Karpas-422 (cell line): ENCODE measurements around the gene TNNI2. TPM values are rescaled to one million over a fixed set of nuclear protein-coding genes. Genes with fewer than 3 reads are reported as not detected.

Experiments
- DNase-seq: peaks from one replicate; pipeline ENCODE4 v3.0.0-alpha.2; 2015
- H2AFZ ChIP-seq: fragments of 200-600 bp; sonication (generic); 2 replicates; pipeline ENCODE4 v1.6.1; 2014; ENCODE audit warnings: antibody characterized with exemption, low read length, mixed read lengths
- H3K27ac ChIP-seq: fragments of 200-600 bp; sonication (generic); 2 replicates; pipeline ENCODE4 v1.5.1; 2014; ENCODE audit warnings: mild to moderate bottlenecking, low read length, moderate library complexity
- H3K27me3 ChIP-seq: fragments of 200-600 bp; sonication (generic); 2 replicates; pipeline ENCODE4 v1.6.1; 2014; ENCODE audit warnings: low read length, mixed read lengths
- H3K36me3 ChIP-seq: fragments of 200-600 bp; sonication (generic); 2 replicates; pipeline ENCODE4 v1.6.1; 2014; ENCODE audit warnings: low read length, mixed read lengths; ENCODE audit not compliant: insufficient read depth
- H3K4me1 ChIP-seq: fragments of 200-600 bp; sonication (generic); 2 replicates; pipeline ENCODE4 v1.6.1; 2014; ENCODE audit warnings: mild to moderate bottlenecking, low read length, mixed read lengths
- H3K4me2 ChIP-seq: fragments of 200-600 bp; sonication (generic); 2 replicates; pipeline ENCODE4 v1.6.1; 2014; ENCODE audit warnings: low read length, low read depth, mild to moderate bottlenecking; ENCODE audit not compliant: poor library complexity, severe bottlenecking
- H3K4me3 ChIP-seq: fragments of 200-600 bp; sonication (generic); 2 replicates; pipeline ENCODE4 v1.5.1; 2014; ENCODE audit warnings: mild to moderate bottlenecking, antibody characterized with exemption, low read length, mixed read lengths
- H3K79me2 ChIP-seq: fragments of 200-600 bp; sonication (generic); 2 replicates; pipeline ENCODE4 v1.6.1; 2014; ENCODE audit warnings: mild to moderate bottlenecking, low read length, mixed read lengths
- H3K9ac ChIP-seq: fragments of 200-600 bp; sonication (generic); 2 replicates; pipeline ENCODE4 v1.6.0; 2014; ENCODE audit warnings: low read length
- H3K9me2 ChIP-seq: fragments of 200-600 bp; sonication (generic), shearing (Covaris generic); replicated peaks from 2 replicates; pipeline ENCODE4 v1.6.0; 2014; ENCODE audit warnings: mild to moderate bottlenecking, low read length, moderate library complexity; ENCODE audit not compliant: insufficient read depth
- H3K9me3 ChIP-seq: fragments of 300-700, 200-600 bp; sonication (generic); 2 replicates; pipeline ENCODE4 v1.6.1; 2014; ENCODE audit warnings: low read length, mixed read lengths
- H4K20me1 ChIP-seq: fragments of 200-600 bp; sonication (generic); 2 replicates; pipeline ENCODE4 v1.6.1; 2014; ENCODE audit warnings: mild to moderate bottlenecking, antibody characterized with exemption, low read length, low read depth; ENCODE audit not compliant: insufficient read depth
- total RNA-seq: library from RNA; depleted of rRNA; stranded (reverse); fragments of >200 nt; shearing (Covaris generic); gene quantifications from 2 replicates; pipeline ENCODE4 v1.2.3, GENCODE V29; 2014; ENCODE audit warnings: low replicate concordance

The TNNI2 gene
- total RNA-seq, 1 experiment from 2014 or later: not detected

DNA sequence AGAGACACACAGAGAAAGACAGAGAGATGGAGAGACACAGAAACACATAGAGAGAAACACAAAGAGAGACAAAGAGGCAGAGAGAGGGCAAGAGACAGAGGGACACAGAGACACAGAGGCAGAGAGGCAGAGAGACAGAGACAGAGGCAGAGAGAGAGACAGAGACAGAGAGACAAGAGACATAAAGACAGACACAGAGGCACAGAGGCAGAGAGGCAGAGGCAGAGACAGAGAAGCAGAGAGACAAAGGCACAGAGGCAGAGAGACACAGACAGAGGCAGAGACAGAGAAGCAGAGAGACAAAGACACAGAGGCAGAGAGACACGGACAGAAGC is 6.3 kb downstream of the TNNI2 start:
- H3K4me3 ChIP-seq: no peak overlapping the region
- no peaks in the 10 kb centered on the region for H3K9me3 ChIP-seq
- H3K9me2 ChIP-seq: no peaks in the 10 kb centered on the region
- no peak for DNase-seq
- no peaks in the 10 kb centered on the region; the same call in 1 of the 2 replicates for H3K27me3 ChIP-seq
- no peak overlapping the region for H3K27ac ChIP-seq
- H3K4me1 ChIP-seq: peaks cover 11% of the 10 kb centered on the region
- H3K9ac ChIP-seq: no peak overlapping the region
- H3K79me2 ChIP-seq: no peaks in the 10 kb centered on the region
- no peaks in the 10 kb centered on the region for H4K20me1 ChIP-seq
- H3K36me3 ChIP-seq: no peaks in the 10 kb centered on the region
- no peak overlapping the region for H2AFZ ChIP-seq
- H3K4me2 ChIP-seq: no peak overlapping the region

- no peak for DNase-seq
- Histone ChIP-seq H2AFZ (no peak overlapping the region), H3K79me2 (no peaks in the 10 kb centered on the region), H3K4me3 (no peak overlapping the region), H3K9me3 (no peaks in the 10 kb centered on the region), H3K27ac (no peak overlapping the region), H3K4me1 (peaks cover 15% of the 10 kb centered on the region), H3K27me3 (no peaks in the 10 kb centered on the region; the same call in 1 of the 2 replicates), H4K20me1 (no peaks in the 10 kb centered on the region), H3K4me2 (no peak overlapping the region), H3K9me2 (no peaks in the 10 kb centered on the region), H3K36me3 (no peaks in the 10 kb centered on the region), H3K9ac (no peak overlapping the region)
These were observed 7.0 kb downstream of the TNNI2 start for GRCh38 chr11:1845561-1846452.

- Histone ChIP-seq H3K4me3 (no peak overlapping the region), H3K9ac (no peak overlapping the region), H3K79me2 (no peaks in the 10 kb centered on the region), H3K27me3 (no peaks in the 10 kb centered on the region; the same call in 1 of the 2 replicates), H4K20me1 (no peaks in the 10 kb centered on the region), H3K9me2 (no peaks in the 10 kb centered on the region), H3K4me1 (peaks cover 22% of the 10 kb centered on the region), H3K9me3 (no peaks in the 10 kb centered on the region), H3K4me2 (no peak overlapping the region), H3K36me3 (no peaks in the 10 kb centered on the region), H2AFZ (no peak overlapping the region), H3K27ac (no peak overlapping the region)
- DNase-seq: no peak
These were observed 7.7 kb downstream of the TNNI2 start for GRCh38 chr11:1846453-1846932.

- H3K27ac ChIP-seq: no peak overlapping the region
- no peaks in the 10 kb centered on the region; the same call in 1 of the 2 replicates for H3K27me3 ChIP-seq
- H3K4me3 ChIP-seq: no peak overlapping the region
- no peaks in the 10 kb centered on the region for H4K20me1 ChIP-seq
- no peak overlapping the region for H2AFZ ChIP-seq
- H3K79me2 ChIP-seq: no peaks in the 10 kb centered on the region
- H3K9ac ChIP-seq: no peak overlapping the region
- no peaks in the 10 kb centered on the region for H3K9me3 ChIP-seq
- peaks cover 28% of the 10 kb centered on the region for H3K4me1 ChIP-seq
- H3K9me2 ChIP-seq: no peaks in the 10 kb centered on the region
- no peak overlapping the region for H3K4me2 ChIP-seq
- no peaks in the 10 kb centered on the region for H3K36me3 ChIP-seq
- no peak for DNase-seq
These were observed 8.4 kb downstream of the TNNI2 start for GRCh38 chr11:1847006-1847735.

- H3K9ac ChIP-seq: no peak overlapping the region
- H3K79me2 ChIP-seq: no peaks in the 10 kb centered on the region
- no peak for DNase-seq
- no peak overlapping the region for H3K27ac ChIP-seq
- no peak overlapping the region for H3K4me3 ChIP-seq
- peaks cover 38% of the 10 kb centered on the region for H3K4me1 ChIP-seq
- no peaks in the 10 kb centered on the region for H3K9me3 ChIP-seq
- no peaks in the 10 kb centered on the region for H3K36me3 ChIP-seq
- no peak overlapping the region for H3K4me2 ChIP-seq
- H3K9me2 ChIP-seq: no peaks in the 10 kb centered on the region
- no peak overlapping the region for H2AFZ ChIP-seq
- H3K27me3 ChIP-seq: no peaks in the 10 kb centered on the region; the same call in 1 of the 2 replicates
- no peaks in the 10 kb centered on the region for H4K20me1 ChIP-seq
These were observed 9.3 kb downstream of the TNNI2 start for GRCh38 chr11:1847926-1848639.

- no peak for DNase-seq
- Histone ChIP-seq H3K9me3 (no peaks in the 10 kb centered on the region), H3K79me2 (no peaks in the 10 kb centered on the region), H3K27ac (no peak overlapping the region), H3K9me2 (no peaks in the 10 kb centered on the region), H3K4me3 (no peak overlapping the region), H3K36me3 (no peaks in the 10 kb centered on the region), H3K27me3 (no peaks in the 10 kb centered on the region; the same call in 1 of the 2 replicates), H3K4me2 (no peak overlapping the region), H3K9ac (no peak overlapping the region), H3K4me1 (peaks cover 45% of the 10 kb centered on the region), H2AFZ (no peak overlapping the region), H4K20me1 (no peaks in the 10 kb centered on the region)
These were observed 10.1 kb downstream of the TNNI2 start for GRCh38 chr11:1848640-1849430.

GRCh38 chr11:1851468-1852180 is 12.8 kb downstream of the TNNI2 start:
- Histone ChIP-seq H3K4me3 (peak overlapping the region; percentile 79; the same call in 1 of the 2 replicates), H3K4me2 (peak overlapping the region; percentile 91), H3K27ac (peak overlapping the region; percentile 89), H3K36me3 (no peaks in the 10 kb centered on the region), H2AFZ (no peak overlapping the region), H3K9me3 (no peaks in the 10 kb centered on the region), H3K9me2 (no peaks in the 10 kb centered on the region), H3K4me1 (peaks cover 60% of the 10 kb centered on the region), H3K9ac (peak overlapping the region; percentile 83), H3K27me3 (no peaks in the 10 kb centered on the region), H4K20me1 (peaks cover 25% of the 10 kb centered on the region), H3K79me2 (no peaks in the 10 kb centered on the region)
- DNase-seq: no peak
